ENCODE results near the gene PSMC3IP.
A peak's percentile ranks its signal among the peaks of the same experiment; 100 is the strongest.

PSMC3IP gene

GRCh38 chr17:42584880-42585279 is 7.4 kb upstream of the PSMC3IP start:
- no peak for DNase-seq

- DNase-seq, result no peak
Measured at GRCh38 chr17:42581744-42582270, 4.3 kb upstream of the PSMC3IP start.

- DNase-seq, result no peak
Measured at GRCh38 chr17:42579794-42580551, 2.4 kb upstream of the PSMC3IP start.

- DNase-seq, result peak; percentile 71
Measured at GRCh38 chr17:42578282-42578869, 847 bp upstream of the PSMC3IP start.

GRCh38 chr17:42577140-42577531 is 393 bp downstream of the PSMC3IP start:
- no peak for DNase-seq

- DNase-seq, result no peak
Measured at GRCh38 chr17:42574463-42574862, 3.1 kb downstream of the PSMC3IP start.

GRCh38 chr17:42573095-42573494 is 4.4 kb downstream of the PSMC3IP start:
- no peak for DNase-seq

- DNase-seq, result no peak
Measured at GRCh38 chr17:42571435-42572225, 5.9 kb downstream of the PSMC3IP start.

- no peak for DNase-seq
Measured at GRCh38 chr17:42568341-42569111, 9.0 kb downstream of the PSMC3IP start.

- peak; percentile 91 for DNase-seq
Measured at GRCh38 chr17:42566883-42567573, 10.5 kb downstream of the PSMC3IP start, which contains the start of gene MLX. MLX (plus strand) TSS chr17:42567100; CDS start chr17:42567125, 25 bp downstream.

GRCh38 chr17:42566215-42566882 is 11.2 kb downstream of the PSMC3IP start:
- DNase-seq, result no peak

- DNase-seq, result no peak
Measured at GRCh38 chr17:42565523-42566214, 11.9 kb downstream of the PSMC3IP start.

GRCh38 chr17:42564815-42565522 is 12.6 kb downstream of the PSMC3IP start:
- no peak for DNase-seq

GRCh38 chr17:42563950-42564349 is 13.6 kb downstream of the PSMC3IP start:
- no peak for DNase-seq

- DNase-seq, result no peak
Measured at GRCh38 chr17:42563543-42563942, 14.0 kb downstream of the PSMC3IP start.

- no peak for DNase-seq
Measured at GRCh38 chr17:42563143-42563509, 14.4 kb downstream of the PSMC3IP start.

- DNase-seq, result peak; percentile 50
Measured at GRCh38 chr17:42562388-42563142, 15.0 kb downstream of the PSMC3IP start.

GRCh38 chr17:42561897-42562387 is 15.6 kb downstream of the PSMC3IP start, which contains the start of gene COASY:
COASY (plus strand) TSS chr17:42562148; CDS start chr17:42562623, 475 bp downstream.
- DNase-seq, result peak; percentile 94

- DNase-seq, result no peak
Measured at GRCh38 chr17:42560246-42560645, 17.3 kb downstream of the PSMC3IP start.
